Testis (tissue), 2 donors: ENCODE data around the gene ADSS1.

Source experiments
- CTCF ChIP-seq, 3 experiments: fragments of 450-650 bp in 2 of 3; fragments of 200-600 bp in 1 of 3; sonication (generic) in 1 of 3; IDR thresholded peaks; one replicate each; pipeline ENCODE4 v1.5.1; 2016 to 2019; ENCODE audit warnings: antibody characterized with exemption in 3 of 3, mild to moderate bottlenecking in 2 of 3, moderate library complexity in 1 of 3
- POLR2A ChIP-seq: fragments of 450-650 bp; IDR thresholded peaks from one replicate; pipeline ENCODE4 v1.6.1; 2017; ENCODE audit warnings: antibody characterized with exemption, mild to moderate bottlenecking, moderate library complexity

GRCh38 chr14:104724981-104725771, 1.1 kb downstream of the ADSS1 start:
- TF ChIP-seq POLR2A (no peak), CTCF (IDR thresholded peaks at IDR 0.05) (no peak)
